PC-9 (cell line): ENCODE results near the gene SEC24C. TPM values are rescaled to one million over a fixed set of nuclear protein-coding genes. Genes with fewer than 3 reads are reported as not detected.
"Not testable (repeated sequence)": the region's sequence is repeated elsewhere in the genome, so short reads cannot be mapped to it uniquely, and the experiment has no call there.

ENCODE experiments used
- BruUV-seq: library from RNA; stranded (reverse); fragments of 400-500 nt; replicated peaks from 2 replicates; lab custom pipeline; 2021; lab: Mats Ljungman, UMichigan
- CTCF ChIA-PET: fragments of 300-600 bp; sonication (Branson Sonifier 250); formaldehyde crosslinking; loops from one replicate; lab custom pipeline; 2022; ENCODE audit warnings: antibody characterized with exemption; lab: Charles Lee
- POLR2A ChIA-PET: fragments of 300-600 bp; sonication (Branson Sonifier 250); formaldehyde crosslinking; loops from one replicate; lab custom pipeline; 2022; ENCODE audit warnings: antibody characterized with exemption; ENCODE audit not compliant: unreplicated experiment; lab: Charles Lee
- DNase-seq, 2 experiments: peaks; one replicate each; pipeline versions ENCODE4 v3.0.0 to v3.0.0-alpha.2; 2015 to 2022; ENCODE audit warnings: mixed read lengths in 1 of 2
- H2AFZ ChIP-seq: fragments of 200-600 bp; sonication (generic); 2 replicates; pipeline ENCODE4 v1.8.1; 2017; ENCODE audit warnings: antibody characterized with exemption
- H3F3A ChIP-seq: fragments of 200-600 bp; sonication (generic); 2 replicates; pipeline ENCODE4 v1.8.1; 2017; ENCODE audit warnings: antibody characterized with exemption, mild to moderate bottlenecking, low read depth; ENCODE audit not compliant: insufficient read depth
- H3K27ac ChIP-seq: fragments of 200-600 bp; sonication (generic); 2 replicates; pipeline ENCODE4 v1.6.1; 2016; ENCODE audit warnings: mixed run types
- H3K27me3 ChIP-seq: fragments of 200-600 bp; sonication (generic); 2 replicates; pipeline ENCODE4 v1.6.1; 2016; ENCODE audit warnings: low read depth, mixed run types; ENCODE audit not compliant: insufficient read depth
- H3K36me3 ChIP-seq: fragments of 200-600 bp; sonication (generic); 2 replicates; pipeline ENCODE4 v1.6.1; 2016; ENCODE audit warnings: low read depth, mixed run types
- H3K4me1 ChIP-seq: fragments of 200-600 bp; sonication (generic); replicated peaks from 2 replicates; pipeline ENCODE4 v1.6.1; 2016; ENCODE audit warnings: mixed run types; ENCODE audit not compliant: insufficient read depth
- H3K4me2 ChIP-seq: fragments of 200-600 bp; sonication (generic); 2 replicates; pipeline ENCODE4 v1.6.1; 2017; ENCODE audit warnings: mixed run types
- H3K4me3 ChIP-seq: fragments of 200-600 bp; sonication (generic); 2 replicates; pipeline ENCODE4 v1.6.1; 2016; ENCODE audit warnings: mixed run types
- H3K79me2 ChIP-seq: fragments of 200-600 bp; sonication (generic); 2 replicates; pipeline ENCODE4 v1.6.1; 2017; ENCODE audit warnings: low read depth, mixed run types
- H3K9me2 ChIP-seq: fragments of 200-600 bp; sonication (generic); 2 replicates; pipeline ENCODE4 v1.8.1; 2017; ENCODE audit warnings: mild to moderate bottlenecking; ENCODE audit not compliant: insufficient read depth
- H3K9me3 ChIP-seq: fragments of 200-600 bp; sonication (generic); 2 replicates; pipeline ENCODE4 v1.8.1; 2016; ENCODE audit warnings: low read depth; ENCODE audit not compliant: insufficient read depth
- H4K20me1 ChIP-seq: fragments of 200-600 bp; sonication (generic); 2 replicates; pipeline ENCODE4 v1.8.1; 2017; ENCODE audit not compliant: insufficient read depth
- CTCF ChIP-seq: fragments of 200-600 bp; sonication (generic); conservative IDR thresholded peaks from 2 replicates; pipeline ENCODE4 v1.6.1; 2017; ENCODE audit warnings: mixed run types, antibody characterized with exemption, mild to moderate bottlenecking, moderate library complexity
- EZH2 ChIP-seq: fragments of 200-600 bp; sonication (generic); IDR thresholded peaks from 2 replicates; pipeline ENCODE4 v1.8.0; 2017; ENCODE audit warnings: antibody characterized with exemption, low read depth
- intact Hi-C: fragments of 100-400 bp; cut with micrococcal nuclease; formaldehyde crosslinking; loops from one replicate; pipeline ENCODE4 v1.10.0; 2022; ENCODE audit not compliant: unreplicated experiment
- total RNA-seq: library from RNA; stranded (reverse); gene quantifications from 2 replicates; pipeline ENCODE4 v1.2.3, GENCODE V29; 2021

Gene SEC24C
- total RNA-seq, 1 experiment from 2014 or later = 105 TPM

GRCh38 chr10:73785721-73786511, 41.7 kb downstream of the SEC24C start:
- ChIA-PET POLR2A (interaction anchor here (0.6 to 0.8 kb wide), 4 partner anchors 9 to 689 kb away, joined by 3 to 5 read pairs (median 4); no protein-coding TSS in a partner anchor), CTCF (interaction anchor here (0.5 to 0.6 kb wide), 3 partner anchors 18 to 410 kb away, joined by 3 read pairs; no protein-coding TSS in a partner anchor)
- no peaks in the 10 kb centered on the region for H3K27me3 ChIP-seq
- H3K9me2 ChIP-seq = no peaks in the 10 kb centered on the region
- H2AFZ ChIP-seq = peak overlapping the region; percentile 78
- H4K20me1 ChIP-seq = peaks cover 18% of the 10 kb centered on the region; the same call in 1 of the 2 replicates
- H3K4me2 ChIP-seq = peak overlapping the region; percentile 91
- H3K36me3 ChIP-seq = 0 out of 2 replicates have a peak, but pooled peaks cover 3% of the 10 kb centered on the region
- intact Hi-C loops = loop anchor here (1.0 to 5.0 kb wide), 4 partner anchors 25 to 1325 kb away; partner anchors contain the start of genes NDST2, SAMD8 and SEC24C
- peaks cover 66% of the 10 kb centered on the region for H3K79me2 ChIP-seq
- peak; percentile 54 to 58 for DNase-seq
- no peak for TF ChIP-seq EZH2
- no peak for TF ChIP-seq CTCF
- peaks cover 19% of the 10 kb centered on the region for H3F3A ChIP-seq
- H3K9me3 ChIP-seq = no peaks in the 10 kb centered on the region
- TSS peak; percentile 9 for BruUV-seq
- H3K4me1 ChIP-seq = peaks cover 29% of the 10 kb centered on the region
- H3K27ac ChIP-seq = 0 out of 2 replicates have a peak overlapping the region, but pooled peaks have one; percentile 14
- peak overlapping the region; percentile 58 for H3K4me3 ChIP-seq

GRCh38 chr10:73786512-73786885, 42.3 kb downstream of the SEC24C start:
- CTCF ChIA-PET = interaction anchor here (0.5 kb wide), 2 partner anchors 17 to 45 kb away, joined by 3 read pairs; no protein-coding TSS in a partner anchor
- intact Hi-C loops = loop anchor here (5.0 kb wide), 1 partner anchor 91 kb away; no protein-coding TSS in a partner anchor
- H2AFZ ChIP-seq = peak overlapping the region; percentile 78

GRCh38 chr10:73787031-73787800, 43.0 kb downstream of the SEC24C start:
- H3K27ac ChIP-seq, H2AFZ ChIP-seq, POLR2A ChIA-PET, H3K9me2 ChIP-seq, BruUV-seq, DNase-seq, H3K27me3 ChIP-seq, H3K9me3 ChIP-seq, H3K36me3 ChIP-seq, CTCF ChIA-PET: not testable (repeated sequence)
- Histone ChIP-seq H4K20me1 (peaks cover 18% of the 10 kb centered on the region; the same call in 1 of the 2 replicates), H3K79me2 (peaks cover 57% of the 10 kb centered on the region), H3K4me3 (peak overlapping the region; percentile 58; the same call in 1 of the 2 replicates), H3K4me1 (peaks cover 26% of the 10 kb centered on the region), H3F3A (peaks cover 19% of the 10 kb centered on the region), H3K4me2 (peak overlapping the region; percentile 91)
- intact Hi-C loops = loop anchor here (5.0 kb wide), 1 partner anchor 90 kb away; no protein-coding TSS in a partner anchor

More at GRCh38 chr10:73786512-73786885, 42.3 kb downstream of the SEC24C start:
- Histone ChIP-seq H3K27me3 (no peaks in the 10 kb centered on the region), H3K79me2 (peaks cover 61% of the 10 kb centered on the region), H3K9me3 (no peaks in the 10 kb centered on the region), H3K27ac (no peak overlapping the region), H3K4me3 (peak overlapping the region; percentile 58), H4K20me1 (peaks cover 18% of the 10 kb centered on the region; the same call in 1 of the 2 replicates), H3K9me2 (no peaks in the 10 kb centered on the region), H3F3A (peaks cover 19% of the 10 kb centered on the region), H3K36me3 (0 out of 2 replicates have a peak, but pooled peaks cover 3% of the 10 kb centered on the region), H3K4me1 (peaks cover 26% of the 10 kb centered on the region), H3K4me2 (peak overlapping the region; percentile 91)
- POLR2A ChIA-PET = interaction anchor here (0.6 to 0.8 kb wide), 2 partner anchors 10 to 690 kb away, joined by 3 read pairs; no protein-coding TSS in a partner anchor
- TF ChIP-seq CTCF (no peak), EZH2 (no peak)
- no TSS peak for BruUV-seq
- DNase-seq = no peak
